ENCODE results near the gene LDB2. TPM values are rescaled to one million over a fixed set of nuclear protein-coding genes. Genes with fewer than 3 reads are reported as not detected.
"Not testable (repeated sequence)": the region's sequence is repeated elsewhere in the genome, so short reads cannot be mapped to it uniquely, and the experiment has no call there.

LDB2 gene
- total RNA-seq (2014; rRNA removed; shearing (Covaris generic)), result not detected in 2 replicates
- not detected in 2 replicates for polyA plus RNA-seq (2014; cell fraction: nucleus; rRNA removed)

- DNase-seq (ENCODE audit: extremely low read depth, low read depth), result no peak
These were observed at the start of gene LDB2 for GRCh38 chr4:16897991-16898827. LDB2 (minus strand) TSS chr4:16898645.

DNA sequence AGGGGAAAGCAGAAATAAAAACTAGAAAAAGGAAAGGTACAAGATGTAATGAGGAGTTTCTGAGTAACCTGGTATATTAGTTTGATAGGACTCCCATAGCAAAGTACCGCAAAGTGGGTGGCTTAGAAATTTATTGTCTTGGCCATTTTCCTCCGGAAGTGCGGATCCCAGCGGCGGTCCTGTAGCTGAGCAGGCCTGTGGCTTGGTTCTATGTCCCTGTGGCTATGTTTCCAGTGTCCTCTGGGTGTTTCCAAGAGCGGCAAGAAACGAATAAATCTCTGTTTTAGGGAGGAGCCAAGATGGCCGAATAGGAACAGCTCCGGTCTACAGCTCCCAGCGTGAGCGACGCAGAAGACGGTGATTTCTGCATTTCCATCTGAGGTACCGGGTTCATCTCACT lies 44.0 kb upstream of the LDB2 start:
- DNase-seq (ENCODE audit: extremely low read depth, low read depth), result no peak

DNA sequence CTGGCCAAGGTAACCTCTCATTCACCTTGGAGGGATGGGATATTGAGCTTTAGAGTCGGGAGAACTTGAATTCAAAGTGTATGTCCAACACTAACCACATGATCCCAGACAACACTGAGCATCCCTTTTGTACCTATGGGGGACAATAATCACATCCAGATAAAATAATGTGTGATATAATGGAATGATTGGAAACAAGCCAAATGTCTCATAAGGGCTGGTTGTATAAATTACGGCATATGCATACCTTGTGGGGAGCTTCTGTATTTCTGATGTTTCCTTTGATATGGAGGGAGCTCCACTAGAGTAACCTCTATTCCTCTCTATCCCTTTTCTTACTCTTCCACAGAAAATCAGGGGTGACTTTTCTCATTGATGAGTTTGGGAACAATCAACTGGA lies 40.7 kb upstream of the LDB2 start:
- DNase-seq (ENCODE audit: extremely low read depth, low read depth), result no peak

- no peak for DNase-seq (ENCODE audit: extremely low read depth, low read depth)
These were observed 40.1 kb upstream of the LDB2 start for GRCh38 chr4:16938512-16939040.

DNA sequence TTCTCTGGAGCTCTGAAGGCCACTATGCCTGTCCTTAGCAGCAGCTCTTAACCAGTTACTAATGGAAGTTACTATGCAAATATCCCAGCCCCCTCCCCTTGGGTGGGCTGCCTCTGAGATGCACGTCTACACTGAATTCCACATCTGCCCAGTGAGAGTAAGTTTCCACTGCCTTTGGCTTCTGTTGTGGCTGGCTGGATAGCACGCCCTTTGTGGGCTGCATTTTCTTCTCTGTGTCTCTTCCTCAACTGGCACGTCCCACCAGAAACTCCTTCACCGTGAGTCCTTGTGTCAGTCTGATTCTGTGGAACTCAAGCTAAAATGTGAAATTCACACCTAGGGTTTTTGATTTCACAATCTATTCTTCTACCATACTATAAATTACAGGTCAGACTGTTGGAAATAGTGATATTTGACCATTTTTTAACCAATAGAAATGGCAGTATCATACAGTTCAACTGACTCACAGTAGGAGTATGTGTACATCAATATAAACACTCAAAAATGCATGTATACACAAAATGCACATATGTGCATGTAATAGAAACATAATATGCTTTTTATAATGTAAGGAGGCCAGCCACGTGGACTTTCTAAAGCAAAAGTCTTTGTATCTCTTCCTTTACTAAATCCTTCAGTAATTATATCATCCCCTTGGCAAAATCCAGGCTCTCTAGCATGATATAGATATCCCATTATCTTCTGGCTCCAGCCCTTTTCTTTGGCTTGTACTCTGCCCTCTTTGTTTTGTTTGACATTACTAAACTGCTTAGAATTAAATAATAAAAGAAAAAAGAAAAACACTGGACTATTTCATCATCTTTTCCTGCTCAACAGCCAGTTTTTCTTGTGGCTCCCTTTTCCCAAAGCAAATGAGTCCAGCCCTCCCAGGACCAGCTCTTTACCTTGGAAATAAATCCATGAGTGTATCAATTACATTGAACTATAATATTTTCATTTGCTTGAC lies 33.2 kb upstream of the LDB2 start:
- DNase-seq (ENCODE audit: extremely low read depth, low read depth), result no peak

- DNase-seq (ENCODE audit: extremely low read depth, low read depth), result no peak
These were observed 27.8 kb upstream of the LDB2 start for GRCh38 chr4:16926214-16926613.

DNA sequence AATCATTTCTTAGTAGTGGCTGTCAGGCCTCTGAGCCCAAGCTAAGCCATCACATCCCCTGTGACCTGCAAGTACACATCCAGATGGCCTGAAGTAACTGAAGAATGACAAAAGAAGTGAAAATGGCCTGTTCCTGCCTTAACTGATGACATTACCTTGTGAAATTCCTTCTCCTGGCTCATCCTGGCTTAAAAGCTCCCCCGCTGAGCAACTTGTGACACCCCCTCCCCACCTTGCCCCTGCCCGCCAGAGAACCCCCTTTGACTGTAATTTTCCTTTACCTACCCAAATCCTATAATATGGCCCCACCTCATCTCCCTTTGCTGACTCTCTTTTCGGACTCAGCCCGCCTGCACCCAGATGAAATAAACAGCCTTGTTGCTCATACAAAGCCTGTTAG lies 20.3 kb upstream of the LDB2 start:
- DNase-seq (ENCODE audit: extremely low read depth, low read depth), result not testable (repeated sequence)

DNA sequence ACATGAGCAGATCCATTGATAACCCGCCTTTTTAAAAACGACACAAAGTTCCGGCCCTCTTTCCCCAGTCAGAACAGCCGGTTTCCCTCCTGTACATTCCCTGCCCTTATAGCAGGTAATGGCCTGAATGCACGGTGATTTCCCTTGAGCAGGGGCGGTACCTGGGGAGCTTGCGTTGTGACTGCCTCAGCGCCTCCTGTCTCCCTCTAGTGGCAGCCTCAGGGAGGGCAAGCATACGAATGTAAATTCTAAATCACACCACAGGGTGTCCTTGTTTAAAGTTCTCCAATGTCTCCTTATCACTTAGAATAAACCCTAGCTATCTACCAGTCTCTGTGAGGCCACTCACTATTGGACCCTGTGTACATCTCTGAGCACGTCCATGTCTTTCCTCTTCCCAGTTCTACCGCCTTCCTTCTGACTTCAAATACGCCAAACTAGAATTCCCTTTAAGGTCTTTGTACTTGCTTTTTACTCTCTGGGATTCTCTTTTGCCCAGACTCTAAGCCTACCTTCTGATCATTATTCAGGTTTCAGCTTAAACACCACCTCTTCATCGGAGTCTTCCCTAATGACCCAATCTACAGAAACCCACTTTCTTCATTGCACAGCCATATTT lies 18.4 kb upstream of the LDB2 start:
- DNase-seq (ENCODE audit: extremely low read depth, low read depth), result peak; percentile 14

GRCh38 chr4:16916031-16916430 lies 17.6 kb upstream of the LDB2 start:
- no peak for DNase-seq (ENCODE audit: extremely low read depth, low read depth)

GRCh38 chr4:16914208-16914607 lies 15.8 kb upstream of the LDB2 start:
- DNase-seq (ENCODE audit: extremely low read depth, low read depth), result no peak

DNA sequence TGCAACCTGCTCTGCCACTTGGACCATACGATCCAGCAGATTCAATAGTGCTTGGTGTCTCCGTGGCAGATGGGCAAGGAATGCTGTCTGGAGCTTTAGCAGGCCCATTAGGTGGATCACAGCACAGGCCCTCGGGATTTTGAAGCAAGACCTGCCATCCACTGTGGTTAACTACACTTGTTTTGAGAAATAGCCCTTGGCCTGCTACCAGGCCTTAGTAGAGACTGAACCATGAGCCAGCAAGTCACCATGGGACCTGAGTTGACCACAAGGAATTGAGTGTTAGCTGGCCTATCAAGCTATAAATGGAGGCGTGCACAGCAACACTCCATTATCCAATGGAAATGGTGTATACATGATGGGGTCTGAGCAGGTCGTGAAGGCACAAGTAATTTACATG lies 14.5 kb upstream of the LDB2 start:
- DNase-seq (ENCODE audit: extremely low read depth, low read depth), result no peak

- no peak for DNase-seq (ENCODE audit: extremely low read depth, low read depth)
These were observed 10.8 kb upstream of the LDB2 start for GRCh38 chr4:16909281-16909680.

DNA sequence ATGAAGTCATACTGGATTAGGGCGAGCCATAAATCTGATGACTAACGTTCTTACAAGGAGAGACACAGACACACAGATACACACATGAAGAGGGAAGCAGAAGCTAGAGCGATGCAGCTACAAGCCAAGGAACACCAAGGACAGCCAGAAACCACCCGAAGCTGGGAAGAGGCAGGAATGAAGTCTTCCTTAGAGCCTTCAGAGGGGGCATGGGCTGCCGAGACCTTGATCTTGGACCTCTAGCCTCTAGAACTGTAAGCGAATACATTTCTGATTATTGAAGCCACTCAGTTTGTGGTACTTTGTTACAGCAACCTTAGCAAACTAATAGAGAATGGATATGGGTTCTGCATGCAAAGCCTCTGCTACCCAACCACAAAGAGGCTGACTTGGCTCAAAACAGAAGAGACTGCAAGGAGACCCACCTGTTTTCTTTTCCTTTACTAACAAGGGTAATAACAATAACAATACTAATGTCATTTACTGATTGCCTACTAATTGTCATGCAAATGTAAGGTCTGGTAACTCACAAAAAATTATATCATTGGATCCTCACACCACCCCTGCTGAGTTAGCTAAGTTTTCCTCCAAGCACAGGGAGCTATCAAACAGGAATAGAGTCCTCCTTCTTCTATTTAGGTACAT lies 10.1 kb upstream of the LDB2 start:
- no peak for DNase-seq (ENCODE audit: extremely low read depth, low read depth)

DNA sequence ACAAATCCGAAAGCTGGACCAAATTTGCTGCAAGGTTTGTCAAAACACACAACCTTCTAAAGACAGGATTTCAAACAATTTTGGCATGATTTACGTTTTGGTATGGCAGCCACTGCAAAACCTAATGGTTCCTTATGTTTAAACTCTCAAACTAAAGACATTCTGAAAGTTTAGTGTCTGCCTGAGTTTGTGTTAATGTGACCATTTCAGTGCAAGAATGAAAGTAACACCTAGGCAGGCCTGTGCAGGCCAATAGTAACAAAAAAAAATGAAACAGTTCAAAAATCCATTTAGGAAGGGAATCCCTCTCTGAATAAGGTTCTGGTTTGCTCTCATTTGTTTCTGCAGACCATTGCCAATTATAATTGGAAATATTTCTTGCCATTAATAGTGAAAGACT lies 1.9 kb upstream of the LDB2 start:
- DNase-seq (ENCODE audit: extremely low read depth, low read depth), result no peak

DNA sequence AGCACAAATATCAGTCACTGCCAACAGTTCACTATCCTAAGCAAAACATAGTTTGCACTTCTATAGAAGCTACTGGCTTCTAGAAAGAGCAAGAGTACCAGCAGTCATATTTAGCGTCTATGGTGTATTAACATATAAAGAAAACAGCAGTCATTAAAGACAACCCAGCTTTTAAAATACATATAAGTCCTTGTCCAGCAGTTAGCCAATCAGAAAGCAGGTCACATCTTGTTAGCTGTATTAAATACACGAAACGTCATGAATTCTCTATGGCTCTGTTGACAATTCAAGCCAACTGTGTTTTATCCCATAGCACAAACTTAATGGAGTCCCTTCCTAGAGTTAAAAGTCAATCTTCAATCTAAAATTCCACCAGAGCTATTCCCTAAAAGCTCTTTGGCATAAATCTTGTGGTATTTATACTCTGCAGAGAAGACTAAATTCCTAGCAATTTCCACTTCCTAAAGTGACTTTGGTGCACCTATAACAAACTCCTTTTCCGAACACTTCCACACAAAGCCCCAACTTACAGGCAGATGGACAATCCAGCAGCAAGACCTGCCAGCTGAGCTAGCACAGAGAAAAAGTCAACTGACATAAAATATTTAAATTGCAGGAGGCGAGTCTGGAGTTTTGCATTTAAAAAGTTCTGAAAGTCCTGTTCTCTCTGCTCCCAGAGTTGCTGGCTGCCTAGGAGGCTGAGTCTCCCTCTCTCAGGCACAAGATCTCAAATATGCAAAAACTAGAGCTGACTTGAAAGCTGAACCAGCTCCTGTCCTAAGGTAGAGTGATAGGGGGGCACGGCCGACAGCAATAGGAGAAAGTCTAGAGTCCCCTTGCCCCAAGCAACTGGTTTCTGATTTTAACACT lies 1.3 kb downstream of the LDB2 start:
- no peak for DNase-seq (ENCODE audit: extremely low read depth, low read depth)

DNA sequence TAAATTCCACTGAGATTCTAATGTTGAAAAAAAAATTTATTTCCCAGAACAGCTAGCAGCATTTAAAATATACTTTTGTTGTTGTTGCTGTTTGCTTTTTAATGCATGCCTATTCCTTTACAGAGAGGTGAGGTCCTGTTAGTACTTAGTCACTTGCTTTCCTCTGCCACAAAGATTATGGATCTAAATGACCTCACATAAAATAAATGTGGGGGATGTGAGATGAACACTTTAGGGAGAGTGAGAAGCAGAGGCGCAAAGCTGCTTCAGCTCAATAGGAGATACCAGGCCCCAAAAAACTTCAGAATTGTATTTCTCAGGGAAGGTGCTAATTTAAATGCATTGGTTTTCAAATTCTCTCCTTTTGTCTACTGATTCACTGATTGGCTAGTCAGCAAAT lies 4.0 kb downstream of the LDB2 start:
- no peak for DNase-seq (ENCODE audit: extremely low read depth, low read depth)

- DNase-seq (ENCODE audit: extremely low read depth, low read depth), result no peak
These were observed 5.2 kb downstream of the LDB2 start for GRCh38 chr4:16893141-16893651.

GRCh38 chr4:16890651-16891050 lies 7.8 kb downstream of the LDB2 start:
- DNase-seq (ENCODE audit: extremely low read depth, low read depth), result no peak

DNA sequence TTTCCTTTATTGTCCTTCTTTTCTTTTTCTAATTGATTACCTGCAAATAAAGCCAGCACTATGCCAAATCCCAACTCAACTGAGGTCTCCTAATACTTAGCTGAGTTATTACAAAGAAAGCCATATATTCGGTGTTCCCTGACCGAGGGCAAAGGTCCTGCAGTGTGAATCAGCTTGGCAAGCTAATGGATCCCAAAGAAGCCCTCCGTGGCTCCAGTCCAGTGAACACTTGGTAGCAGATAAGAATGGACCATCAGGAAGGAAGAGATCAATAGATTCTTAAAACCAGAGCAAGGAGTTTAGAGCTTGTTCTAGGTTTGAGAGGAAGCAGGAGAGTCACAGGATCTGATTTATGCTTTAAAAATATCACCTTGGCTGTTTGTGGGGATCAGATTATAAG lies 8.5 kb downstream of the LDB2 start:
- DNase-seq (ENCODE audit: extremely low read depth, low read depth), result no peak

Measured in NCI-H460 (cell line).